Measurements from ENCODE around the gene MANSC4. TPM values are rescaled to one million over a fixed set of nuclear protein-coding genes. Genes with fewer than 3 reads are reported as not detected.
A peak's percentile ranks its signal among the peaks of the same experiment; 100 is the strongest.

The MANSC4 gene
- polyA plus RNA-seq, 1 donor from 2014 or later: 0.43 TPM

DNA sequence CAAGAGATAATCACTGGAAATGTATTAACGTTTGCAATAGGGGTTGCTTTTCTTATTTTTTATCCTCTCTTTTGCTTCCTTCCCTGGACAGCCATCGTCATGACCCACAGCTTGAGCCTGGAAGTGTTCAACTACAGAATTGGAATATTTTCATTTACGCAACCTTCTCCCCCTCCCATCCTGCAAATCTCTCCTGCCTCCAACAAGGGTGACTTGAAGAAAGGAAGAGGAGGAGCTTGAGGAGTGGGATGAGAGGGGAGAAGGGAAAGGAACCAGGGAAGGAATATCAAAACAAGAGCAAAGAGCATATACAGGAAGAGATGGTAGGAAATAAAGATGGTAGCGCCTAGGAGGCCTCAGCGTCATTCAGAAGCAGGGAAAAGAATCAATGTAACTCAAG, 1.6 kb upstream of the MANSC4 start:
- Histone ChIP-seq H3K9me2 (ENCODE audit: insufficient read depth, low read length) (no peaks in the 10 kb centered on the region), H3K79me2 (replicated peaks; ENCODE audit: insufficient read depth, low read length) (peaks cover 51% of the 10 kb centered on the region), H3K27me3 (ENCODE audit: insufficient read depth, low read depth, low read length) (no peaks in the 10 kb centered on the region), H4K20me1 (ENCODE audit: insufficient read depth) (no peaks in the 10 kb centered on the region), H2AFZ (ENCODE audit: low read depth, low read length) (no peak overlapping the region), H3K27ac (ENCODE audit: low read length) (peak overlapping the region; percentile 91), H3F3A (ENCODE audit: insufficient read depth, low read length, poor library complexity, severe bottlenecking) (peaks cover 4% of the 10 kb centered on the region), H3K9ac (ENCODE audit: low read length) (peak overlapping the region; percentile 92), H3K4me2 (ENCODE audit: low read length) (peak overlapping the region; percentile 82), H3K36me3 (ENCODE audit: insufficient read depth, low read length) (no peaks in the 10 kb centered on the region), H3K9me3 (ENCODE audit: low read length) (no peaks in the 10 kb centered on the region), H3K4me3 (ENCODE audit: low read length) (peak overlapping the region; percentile 95)
- no peak for TF ChIP-seq TAF1 (IDR thresholded peaks at IDR 0.05; ENCODE audit: low read depth)
- TF ChIP-seq, protein P1, sequence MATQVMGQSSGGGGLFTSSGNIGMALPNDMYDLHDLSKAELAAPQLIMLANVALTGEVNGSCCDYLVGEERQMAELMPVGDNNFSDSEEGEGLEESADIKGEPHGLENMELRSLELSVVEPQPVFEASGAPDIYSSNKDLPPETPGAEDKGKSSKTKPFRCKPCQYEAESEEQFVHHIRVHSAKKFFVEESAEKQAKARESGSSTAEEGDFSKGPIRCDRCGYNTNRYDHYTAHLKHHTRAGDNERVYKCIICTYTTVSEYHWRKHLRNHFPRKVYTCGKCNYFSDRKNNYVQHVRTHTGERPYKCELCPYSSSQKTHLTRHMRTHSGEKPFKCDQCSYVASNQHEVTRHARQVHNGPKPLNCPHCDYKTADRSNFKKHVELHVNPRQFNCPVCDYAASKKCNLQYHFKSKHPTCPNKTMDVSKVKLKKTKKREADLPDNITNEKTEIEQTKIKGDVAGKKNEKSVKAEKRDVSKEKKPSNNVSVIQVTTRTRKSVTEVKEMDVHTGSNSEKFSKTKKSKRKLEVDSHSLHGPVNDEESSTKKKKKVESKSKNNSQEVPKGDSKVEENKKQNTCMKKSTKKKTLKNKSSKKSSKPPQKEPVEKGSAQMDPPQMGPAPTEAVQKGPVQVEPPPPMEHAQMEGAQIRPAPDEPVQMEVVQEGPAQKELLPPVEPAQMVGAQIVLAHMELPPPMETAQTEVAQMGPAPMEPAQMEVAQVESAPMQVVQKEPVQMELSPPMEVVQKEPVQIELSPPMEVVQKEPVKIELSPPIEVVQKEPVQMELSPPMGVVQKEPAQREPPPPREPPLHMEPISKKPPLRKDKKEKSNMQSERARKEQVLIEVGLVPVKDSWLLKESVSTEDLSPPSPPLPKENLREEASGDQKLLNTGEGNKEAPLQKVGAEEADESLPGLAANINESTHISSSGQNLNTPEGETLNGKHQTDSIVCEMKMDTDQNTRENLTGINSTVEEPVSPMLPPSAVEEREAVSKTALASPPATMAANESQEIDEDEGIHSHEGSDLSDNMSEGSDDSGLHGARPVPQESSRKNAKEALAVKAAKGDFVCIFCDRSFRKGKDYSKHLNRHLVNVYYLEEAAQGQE (IDR thresholded peaks at IDR 0.05; ENCODE audit: borderline replicate concordance): peak; percentile 38
- no peak for TF ChIP-seq RAD21 (conservative IDR thresholded peaks at IDR 0.05)
- no peak for TF ChIP-seq POLR2AphosphoS5 (IDR thresholded peaks at IDR 0.05)

- H3K27ac ChIP-seq (ENCODE audit: low read length): peak overlapping the region; percentile 91
- peak overlapping the region; percentile 46 for H2AFZ ChIP-seq (ENCODE audit: low read depth, low read length)
- peaks cover 4% of the 10 kb centered on the region for H3F3A ChIP-seq (ENCODE audit: insufficient read depth, low read length, poor library complexity, severe bottlenecking)
- H3K4me2 ChIP-seq (ENCODE audit: low read length): peak overlapping the region; percentile 82
- peak; percentile 21 for TF ChIP-seq POLR2AphosphoS5 (IDR thresholded peaks at IDR 0.05)
- no peak for TF ChIP-seq EP300 (conservative IDR thresholded peaks at IDR 0.05; ENCODE audit: poor library complexity, severe bottlenecking)
- TF ChIP-seq RAD21 (conservative IDR thresholded peaks at IDR 0.05): no peak
- no peak for TF ChIP-seq SMC3 (conservative IDR thresholded peaks at IDR 0.05; ENCODE audit: poor library complexity)
- TF ChIP-seq, protein P2, sequence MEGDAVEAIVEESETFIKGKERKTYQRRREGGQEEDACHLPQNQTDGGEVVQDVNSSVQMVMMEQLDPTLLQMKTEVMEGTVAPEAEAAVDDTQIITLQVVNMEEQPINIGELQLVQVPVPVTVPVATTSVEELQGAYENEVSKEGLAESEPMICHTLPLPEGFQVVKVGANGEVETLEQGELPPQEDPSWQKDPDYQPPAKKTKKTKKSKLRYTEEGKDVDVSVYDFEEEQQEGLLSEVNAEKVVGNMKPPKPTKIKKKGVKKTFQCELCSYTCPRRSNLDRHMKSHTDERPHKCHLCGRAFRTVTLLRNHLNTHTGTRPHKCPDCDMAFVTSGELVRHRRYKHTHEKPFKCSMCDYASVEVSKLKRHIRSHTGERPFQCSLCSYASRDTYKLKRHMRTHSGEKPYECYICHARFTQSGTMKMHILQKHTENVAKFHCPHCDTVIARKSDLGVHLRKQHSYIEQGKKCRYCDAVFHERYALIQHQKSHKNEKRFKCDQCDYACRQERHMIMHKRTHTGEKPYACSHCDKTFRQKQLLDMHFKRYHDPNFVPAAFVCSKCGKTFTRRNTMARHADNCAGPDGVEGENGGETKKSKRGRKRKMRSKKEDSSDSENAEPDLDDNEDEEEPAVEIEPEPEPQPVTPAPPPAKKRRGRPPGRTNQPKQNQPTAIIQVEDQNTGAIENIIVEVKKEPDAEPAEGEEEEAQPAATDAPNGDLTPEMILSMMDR (IDR thresholded peaks at IDR 0.05; ENCODE audit: poor library complexity, severe bottlenecking): no peak
- TF ChIP-seq, protein P1 (IDR thresholded peaks at IDR 0.05; ENCODE audit: borderline replicate concordance): peak; percentile 56
- TF ChIP-seq EZH2 (IDR thresholded peaks at IDR 0.05; ENCODE audit: borderline replicate concordance, insufficient read depth, low read length, poor library complexity, severe bottlenecking): no peak
- TF ChIP-seq MXI1 (conservative IDR thresholded peaks at IDR 0.05; ENCODE audit: poor library complexity, severe bottlenecking): no peak
- peak; percentile 31 for TF ChIP-seq TAF1 (IDR thresholded peaks at IDR 0.05; ENCODE audit: low read depth)
- H3K36me3 ChIP-seq (ENCODE audit: insufficient read depth, low read length): no peaks in the 10 kb centered on the region
- peak overlapping the region; percentile 92 for H3K9ac ChIP-seq (ENCODE audit: low read length)
- no peaks in the 10 kb centered on the region for H3K9me3 ChIP-seq (ENCODE audit: low read length)
- no peaks in the 10 kb centered on the region for H4K20me1 ChIP-seq (ENCODE audit: insufficient read depth)
- peak overlapping the region; percentile 95 for H3K4me3 ChIP-seq (ENCODE audit: low read length)
- peaks cover 51% of the 10 kb centered on the region for H3K79me2 ChIP-seq (replicated peaks; ENCODE audit: insufficient read depth, low read length)
- no peaks in the 10 kb centered on the region for H3K27me3 ChIP-seq (ENCODE audit: insufficient read depth, low read depth, low read length)
- H3K9me2 ChIP-seq (ENCODE audit: insufficient read depth, low read length): no peaks in the 10 kb centered on the region
Observed at GRCh38 chr12:27780612-27781408, 774 bp upstream of the MANSC4 start.

Data from neural cell (in vitro differentiated cells).